Tibial nerve (tissue), 4 donors: Measurements from ENCODE around the gene MYRF. TPM values are rescaled to one million over a fixed set of nuclear protein-coding genes. Genes with fewer than 3 reads are reported as not detected.

ENCODE experiments used
- DNase-seq, 2 donors: peaks; one replicate each; pipeline ENCODE4 v3.0.0-alpha.2; 2019; ENCODE audit warnings: low spot score in 2 of 2
- H3K27ac ChIP-seq, 4 donors: fragments of 200-600 bp; sonication (generic) in 3 of 4; one replicate each; pipeline ENCODE4 v1.5.1; 2017 to 2019; ENCODE audit warnings: mild to moderate bottlenecking in 1 of 4
- H3K27me3 ChIP-seq, 2 donors: fragments of 200-600 bp; sonication (generic) in 1 of 2; one replicate each; pipeline versions ENCODE4 v1.5.1 to v1.6.0; 2017 to 2019
- H3K36me3 ChIP-seq, 3 donors: fragments of 200-600 bp; sonication (generic); one replicate each; pipeline ENCODE4 v1.5.1; 2018 to 2019
- H3K4me1 ChIP-seq, 4 donors: fragments of 200-600 bp; sonication (generic) in 3 of 4; one replicate each; pipeline ENCODE4 v1.5.1; 2017 to 2019
- H3K4me3 ChIP-seq, 4 donors: fragments of 200-600 bp; sonication (generic) in 3 of 4; one replicate each; pipeline ENCODE4 v1.5.1; 2017 to 2019; ENCODE audit warnings: mild to moderate bottlenecking in 1 of 4, moderate library complexity in 1 of 4
- H3K9me3 ChIP-seq, 4 donors: fragments of 200-600 bp; sonication (generic) in 3 of 4; one replicate each; pipeline ENCODE4 v1.5.1; 2017 to 2019
- EP300 ChIP-seq, 2 donors: sonication (generic); formaldehyde crosslinking; IDR thresholded peaks; one replicate each; pipeline ENCODE4 v1.6.1; 2017; ENCODE audit warnings: antibody characterized with exemption in 2 of 2, mild to moderate bottlenecking in 1 of 2
- POLR2A ChIP-seq, 2 donors: fragments of 450-650 bp; IDR thresholded peaks; one replicate each; pipeline ENCODE4 v1.6.1; 2017; ENCODE audit warnings: antibody characterized with exemption in 2 of 2, mild to moderate bottlenecking in 2 of 2, moderate library complexity in 2 of 2
- WGBS, 2 donors: methylation state at CpG; one replicate each; pipeline ENCODE4 v1.1.5; 2018; 5-methylcytosine and 5-hydroxymethylcytosine counted together
- total RNA-seq, 4 donors: library from RNA; depleted of rRNA; stranded (reverse); fragments of >200 nt; gene quantifications; one replicate each; pipeline ENCODE4 v1.1.0, GENCODE V29; 2016
- TF ChIP-seq, protein P1 (sequence below), 5 experiments: fragments of 200-600 bp in 3 of 5; fragments of 450-650 bp in 2 of 5; sonication (generic) in 3 of 5; IDR thresholded peaks; one replicate each; pipeline ENCODE4 v1.5.1; 2016 to 2019; ENCODE audit warnings: antibody characterized with exemption in 5 of 5, mild to moderate bottlenecking in 3 of 5, moderate library complexity in 2 of 5

The MYRF gene
- total RNA-seq, 4 donors from 2014 or later: 1.0 to 7.5 (median 2.1) TPM

- WGBS, 2 donors: 53 to 61% methylated on average over 10 to 13 of the region's 13 CpGs
- no peaks in the 10 kb centered on the region for H3K9me3 ChIP-seq
- DNase-seq: no peak
- H3K27me3 ChIP-seq: no peaks in the 10 kb centered on the region
- TF ChIP-seq EP300 (IDR thresholded peaks at IDR 0.05) (no peak), POLR2A (IDR thresholded peaks at IDR 0.05) (no peak)
- TF ChIP-seq, protein P1, sequence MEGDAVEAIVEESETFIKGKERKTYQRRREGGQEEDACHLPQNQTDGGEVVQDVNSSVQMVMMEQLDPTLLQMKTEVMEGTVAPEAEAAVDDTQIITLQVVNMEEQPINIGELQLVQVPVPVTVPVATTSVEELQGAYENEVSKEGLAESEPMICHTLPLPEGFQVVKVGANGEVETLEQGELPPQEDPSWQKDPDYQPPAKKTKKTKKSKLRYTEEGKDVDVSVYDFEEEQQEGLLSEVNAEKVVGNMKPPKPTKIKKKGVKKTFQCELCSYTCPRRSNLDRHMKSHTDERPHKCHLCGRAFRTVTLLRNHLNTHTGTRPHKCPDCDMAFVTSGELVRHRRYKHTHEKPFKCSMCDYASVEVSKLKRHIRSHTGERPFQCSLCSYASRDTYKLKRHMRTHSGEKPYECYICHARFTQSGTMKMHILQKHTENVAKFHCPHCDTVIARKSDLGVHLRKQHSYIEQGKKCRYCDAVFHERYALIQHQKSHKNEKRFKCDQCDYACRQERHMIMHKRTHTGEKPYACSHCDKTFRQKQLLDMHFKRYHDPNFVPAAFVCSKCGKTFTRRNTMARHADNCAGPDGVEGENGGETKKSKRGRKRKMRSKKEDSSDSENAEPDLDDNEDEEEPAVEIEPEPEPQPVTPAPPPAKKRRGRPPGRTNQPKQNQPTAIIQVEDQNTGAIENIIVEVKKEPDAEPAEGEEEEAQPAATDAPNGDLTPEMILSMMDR (IDR thresholded peaks at IDR 0.05): no peak
- H3K36me3 ChIP-seq: peaks cover 0 to 96% (median 0%) of the 10 kb centered on the region in 3 donors
- no peak overlapping the region for H3K4me3 ChIP-seq
- no peak overlapping the region for H3K27ac ChIP-seq
- H3K4me1 ChIP-seq: peaks cover 0 to 12% (median 0%) of the 10 kb centered on the region in 4 donors
Measured at GRCh38 chr11:61783717-61784505, 31.5 kb downstream of the MYRF start.

DNA sequence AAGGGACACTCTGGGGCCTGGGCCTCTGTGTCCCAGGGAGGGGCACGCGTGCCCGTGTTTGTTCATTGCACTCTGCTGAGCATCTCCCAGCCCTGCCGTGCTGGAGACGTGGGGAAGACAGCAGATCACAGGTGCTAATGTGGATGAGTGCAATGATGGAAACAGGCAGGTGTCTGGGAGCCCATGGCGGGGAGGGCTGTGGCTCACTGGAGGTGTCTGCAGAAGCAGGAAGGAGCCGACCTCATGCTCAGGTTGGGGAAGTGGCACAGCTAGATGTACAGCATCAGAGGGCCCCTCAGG lies 32.0 kb downstream of the MYRF start:
- no peak for TF ChIP-seq POLR2A (IDR thresholded peaks at IDR 0.05)
- TF ChIP-seq, protein P1 (IDR thresholded peaks at IDR 0.05): no peak
- TF ChIP-seq EP300 (IDR thresholded peaks at IDR 0.05): no peak
- no peaks in the 10 kb centered on the region for H3K27me3 ChIP-seq
- DNase-seq: no peak
- WGBS, 2 donors: 77 to 87% methylated on average over 7 of the region's 7 CpGs
- no peak overlapping the region for H3K4me3 ChIP-seq
- peaks cover 0 to 18% (median 0%) of the 10 kb centered on the region in 4 donors for H3K4me1 ChIP-seq
- H3K27ac ChIP-seq: no peak overlapping the region
- H3K36me3 ChIP-seq: peaks cover 0 to 96% (median 5%) of the 10 kb centered on the region in 3 donors
- no peaks in the 10 kb centered on the region for H3K9me3 ChIP-seq

GRCh38 chr11:61785837-61786402 lies 33.5 kb downstream of the MYRF start:
- Histone ChIP-seq H3K27me3 (no peaks in the 10 kb centered on the region), H3K4me3 (no peak overlapping the region), H3K36me3 (peaks cover 0 to 95% (median 8%) of the 10 kb centered on the region in 3 donors), H3K27ac (no peak overlapping the region), H3K9me3 (no peaks in the 10 kb centered on the region), H3K4me1 (peaks cover 0 to 31% (median 2%) of the 10 kb centered on the region in 4 donors)
- no peak for DNase-seq
- TF ChIP-seq, protein P1 (IDR thresholded peaks at IDR 0.05): no peak
- no peak for TF ChIP-seq EP300 (IDR thresholded peaks at IDR 0.05)
- TF ChIP-seq POLR2A (IDR thresholded peaks at IDR 0.05): no peak
- 81 to 89% methylated on average over 6 to 10 of the region's 11 CpGs for WGBS, 2 donors

DNA sequence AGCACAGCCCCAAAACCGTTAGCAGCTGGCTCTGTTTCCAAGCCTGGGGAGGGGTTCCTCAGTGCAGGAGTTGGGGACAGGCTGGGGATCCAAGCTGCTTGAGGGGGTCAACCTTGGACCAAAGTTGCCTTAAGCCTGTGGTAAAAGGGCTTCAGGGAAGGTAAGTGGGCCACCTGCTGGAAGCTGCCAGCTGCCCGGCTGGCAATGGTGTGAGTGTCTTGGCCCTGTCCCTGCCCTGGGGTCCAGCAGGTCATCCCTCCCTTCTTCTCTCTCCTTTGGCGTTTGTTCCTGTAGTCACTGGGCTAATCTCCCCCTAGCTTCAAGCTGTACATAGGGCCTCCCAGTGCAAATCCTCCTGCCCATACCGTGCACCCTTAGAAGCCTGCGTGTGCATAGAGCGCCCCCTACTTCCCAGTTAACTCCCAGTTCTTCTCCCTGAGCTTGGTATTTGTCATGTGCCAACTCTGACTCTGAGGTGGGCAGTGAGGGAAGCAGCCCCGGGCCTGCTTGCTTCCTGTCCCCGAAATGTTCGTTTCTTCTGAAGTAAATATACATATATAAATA lies 35.6 kb downstream of the MYRF start:
- WGBS, 2 donors: 49 to 54% methylated on average over 8 to 9 of the region's 9 CpGs
- H3K36me3 ChIP-seq: peaks cover 0 to 76% (median 8%) of the 10 kb centered on the region in 3 donors
- no peaks in the 10 kb centered on the region for H3K27me3 ChIP-seq
- no peak for DNase-seq
- H3K9me3 ChIP-seq: no peaks in the 10 kb centered on the region
- H3K4me3 ChIP-seq: no peak overlapping the region
- peak overlapping the region in 1 of 4 donors; percentile 100 for H3K27ac ChIP-seq
- H3K4me1 ChIP-seq: peaks cover 0 to 42% (median 12%) of the 10 kb centered on the region in 4 donors
- no peak for TF ChIP-seq EP300 (IDR thresholded peaks at IDR 0.05)
- TF ChIP-seq, protein P1 (IDR thresholded peaks at IDR 0.05): peak in 4 of 5 experiments; percentile 23 to 50 (median 27)
